Mesothelial cell of epicardium (in vitro differentiated cells): ENCODE measurements around the gene RIN1. TPM values are rescaled to one million over a fixed set of nuclear protein-coding genes. Genes with fewer than 3 reads are reported as not detected.

ENCODE experiments used
- DNase-seq, 2 experiments: peaks; one replicate each; pipeline ENCODE4 v3.0.0; 2021; ENCODE audit warnings: low spot score in 2 of 2; ENCODE audit not compliant: unreplicated experiment in 2 of 2
- H3K27ac Mint-ChIP-seq: 2 replicates; pipeline ENCODE4 v1.8.0; 2021; ENCODE audit warnings: mixed read lengths
- H3K27me3 Mint-ChIP-seq: 2 replicates; pipeline ENCODE4 v1.8.0; 2021; ENCODE audit warnings: low read depth, mixed read lengths
- H3K36me3 Mint-ChIP-seq: 2 replicates; pipeline ENCODE4 v1.8.0; 2021; ENCODE audit warnings: mixed read lengths
- H3K4me1 Mint-ChIP-seq: 2 replicates; pipeline ENCODE4 v1.8.0; 2021; ENCODE audit warnings: mixed read lengths
- H3K4me3 Mint-ChIP-seq: 2 replicates; pipeline ENCODE4 v1.8.0; 2021; ENCODE audit warnings: mild to moderate bottlenecking, moderate library complexity, mixed read lengths
- H3K9me3 Mint-ChIP-seq: 2 replicates; pipeline ENCODE4 v1.8.0; 2021; ENCODE audit warnings: mixed read lengths
- CTCF ChIP-seq: fragments of 200-600 bp; sonication (generic); IDR thresholded peaks from one replicate; pipeline ENCODE4 v1.5.0; 2021; ENCODE audit warnings: antibody characterized with exemption; ENCODE audit not compliant: unreplicated experiment
- total RNA-seq: library from RNA; stranded (reverse); gene quantifications from 3 replicates; pipeline ENCODE4 v1.2.1, GENCODE V29; 2021

RIN1 gene
- total RNA-seq, 1 donor from 2014 or later, result 7.1 TPM

- peaks cover 3% of the 10 kb centered on the region for H3K4me1 Mint-ChIP-seq
- H3K4me3 Mint-ChIP-seq, result no peak overlapping the region
Measured at GRCh38 chr11:66297610-66298009, 38.6 kb downstream of the RIN1 start.

GRCh38 chr11:66294626-66295620 lies 41.3 kb downstream of the RIN1 start:
- DNase-seq, result no peak
- Mint-ChIP-seq H3K36me3 (no peaks in the 10 kb centered on the region), H3K9me3 (no peaks in the 10 kb centered on the region), H3K4me1 (peaks cover 14% of the 10 kb centered on the region), H3K27me3 (peaks cover 54% of the 10 kb centered on the region), H3K27ac (no peak overlapping the region), H3K4me3 (no peak overlapping the region)
- no peak for TF ChIP-seq CTCF

More at GRCh38 chr11:66297610-66298009, 38.6 kb downstream of the RIN1 start:
- Mint-ChIP-seq H3K27ac (no peak overlapping the region), H3K9me3 (no peaks in the 10 kb centered on the region), H3K36me3 (no peaks in the 10 kb centered on the region), H3K27me3 (peaks cover 38% of the 10 kb centered on the region)
- no peak for TF ChIP-seq CTCF
- DNase-seq, result no peak

GRCh38 chr11:66293777-66294625 lies 42.2 kb downstream of the RIN1 start:
- H3K4me3 Mint-ChIP-seq, result no peak overlapping the region
- TF ChIP-seq CTCF, result no peak
- no peak overlapping the region for H3K27ac Mint-ChIP-seq
- no peak for DNase-seq
- H3K9me3 Mint-ChIP-seq, result no peaks in the 10 kb centered on the region
- H3K4me1 Mint-ChIP-seq, result peaks cover 23% of the 10 kb centered on the region
- no peaks in the 10 kb centered on the region for H3K36me3 Mint-ChIP-seq
- H3K27me3 Mint-ChIP-seq, result peaks cover 60% of the 10 kb centered on the region

GRCh38 chr11:66293352-66293751 lies 42.9 kb downstream of the RIN1 start:
- Mint-ChIP-seq H3K9me3 (no peaks in the 10 kb centered on the region), H3K4me3 (peak overlapping the region; percentile 2), H3K27ac (no peak overlapping the region), H3K27me3 (peaks cover 59% of the 10 kb centered on the region), H3K4me1 (peaks cover 25% of the 10 kb centered on the region), H3K36me3 (no peaks in the 10 kb centered on the region)
- TF ChIP-seq CTCF, result no peak
- no peak for DNase-seq

- H3K4me1 Mint-ChIP-seq, result peaks cover 29% of the 10 kb centered on the region
- no peak for DNase-seq
- peak overlapping the region; percentile 47 for H3K4me3 Mint-ChIP-seq
- no peak for TF ChIP-seq CTCF
- H3K27me3 Mint-ChIP-seq, result peaks cover 56% of the 10 kb centered on the region
- H3K27ac Mint-ChIP-seq, result no peak overlapping the region
- no peaks in the 10 kb centered on the region for H3K9me3 Mint-ChIP-seq
- no peaks in the 10 kb centered on the region for H3K36me3 Mint-ChIP-seq
Measured at GRCh38 chr11:66292543-66293332, 43.5 kb downstream of the RIN1 start.
